Measurements from ENCODE around the gene SKP2. TPM values are rescaled to one million over a fixed set of nuclear protein-coding genes. Genes with fewer than 3 reads are reported as not detected.
"Not testable (repeated sequence)": the region's sequence is repeated elsewhere in the genome, so short reads cannot be mapped to it uniquely, and the experiment has no call there.

SKP2 gene
- total RNA-seq, 2 donors from 2014 or later = 20.2 to 54.6 TPM

- no peak for DNase-seq
- Histone ChIP-seq H3K36me3 (no peaks in the 10 kb centered on the region), H3K27me3 (no peaks in the 10 kb centered on the region), H3K9ac (ENCODE audit: low read depth in 2 of 2, low read length in 2 of 2) (no peak overlapping the region), H3K4me1 (no peaks in the 10 kb centered on the region), H3K27ac (no peak overlapping the region), H3K4me3 (no peak overlapping the region), H3K9me3 (no peaks in the 10 kb centered on the region)
- intact Hi-C loops (cut with DNase I) = no loop called here
- TF ChIP-seq CTCF (IDR thresholded peaks at IDR 0.05) = no peak
Observed at GRCh38 chr5:36180556-36181350, 28.8 kb downstream of the SKP2 start.

GRCh38 chr5:36181774-36182173, 29.9 kb downstream of the SKP2 start:
- H3K36me3 ChIP-seq = no peaks in the 10 kb centered on the region
- no peak for TF ChIP-seq CTCF (IDR thresholded peaks at IDR 0.05)
- H3K4me1 ChIP-seq = no peaks in the 10 kb centered on the region
- intact Hi-C loops (cut with DNase I) = no loop called here
- no peak overlapping the region for H3K27ac ChIP-seq
- H3K9me3 ChIP-seq = no peaks in the 10 kb centered on the region
- DNase-seq = no peak
- no peaks in the 10 kb centered on the region for H3K27me3 ChIP-seq
- no peak overlapping the region for H3K4me3 ChIP-seq
- no peak overlapping the region for H3K9ac ChIP-seq (ENCODE audit: low read depth in 2 of 2, low read length in 2 of 2)

GRCh38 chr5:36184408-36184807, 32.5 kb downstream of the SKP2 start:
- H3K27me3 ChIP-seq; H3K36me3 ChIP-seq; H3K4me1 ChIP-seq; DNase-seq; H3K9me3 ChIP-seq; H3K27ac ChIP-seq; H3K9ac ChIP-seq (ENCODE audit: low read depth in 2 of 2, low read length in 2 of 2); H3K4me3 ChIP-seq; intact Hi-C loops (cut with DNase I): not testable (repeated sequence)

DNA sequence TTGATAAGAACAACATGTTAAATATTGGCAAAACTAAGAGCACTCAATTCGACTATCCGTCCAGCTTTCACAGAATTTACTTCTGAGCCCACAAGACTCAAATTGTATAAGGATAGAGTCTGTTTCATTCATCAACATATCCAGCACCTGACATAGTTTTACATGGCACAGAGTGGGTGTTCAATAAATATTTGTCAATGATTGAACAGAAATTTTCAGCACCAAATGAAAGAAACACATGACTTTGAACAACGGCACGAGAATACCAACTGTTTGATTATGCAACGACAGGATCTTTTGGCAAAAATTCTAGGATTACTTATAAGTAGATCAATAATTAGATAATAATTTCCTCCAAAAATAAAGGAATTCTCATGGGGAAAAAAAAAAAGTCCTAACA, 41.8 kb downstream of the SKP2 start:
- H3K4me1 ChIP-seq = no peaks in the 10 kb centered on the region
- H3K36me3 ChIP-seq = peaks cover 7% of the 10 kb centered on the region
- no peaks in the 10 kb centered on the region for H3K27me3 ChIP-seq
- DNase-seq = no peak
- no peaks in the 10 kb centered on the region for H3K9me3 ChIP-seq
- H3K27ac ChIP-seq = no peak overlapping the region
- H3K9ac ChIP-seq (ENCODE audit: low read depth in 2 of 2, low read length in 2 of 2) = no peak overlapping the region
- no peak overlapping the region for H3K4me3 ChIP-seq
- TF ChIP-seq CTCF (IDR thresholded peaks at IDR 0.05) = no peak
- intact Hi-C loops (cut with DNase I) = no loop called here

DNA sequence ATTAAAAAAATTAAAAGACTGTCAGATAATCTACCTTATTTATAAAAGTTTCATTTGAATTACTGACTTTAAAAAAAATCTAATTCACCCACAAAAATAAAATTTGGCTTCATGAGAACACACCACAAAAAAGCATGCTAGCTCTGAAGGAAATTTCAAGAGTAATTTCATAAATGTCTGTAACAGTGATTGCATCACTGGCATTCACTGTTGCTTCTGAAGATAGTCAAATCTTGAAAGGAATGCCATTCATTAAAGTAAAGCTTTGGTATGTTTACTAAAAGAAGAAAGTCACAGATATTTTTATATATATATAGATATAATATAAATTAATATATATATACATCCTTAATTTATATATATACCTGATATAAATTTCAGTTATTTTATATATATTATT, 46.4 kb downstream of the SKP2 start:
- no peak for DNase-seq
- no peaks in the 10 kb centered on the region for H3K4me1 ChIP-seq
- H3K4me3 ChIP-seq = no peak overlapping the region
- intact Hi-C loops (cut with DNase I) = no loop called here
- no peak overlapping the region for H3K9ac ChIP-seq (ENCODE audit: low read depth in 2 of 2, low read length in 2 of 2)
- no peaks in the 10 kb centered on the region for H3K27me3 ChIP-seq
- no peak for TF ChIP-seq CTCF (IDR thresholded peaks at IDR 0.05)
- peaks cover 7% of the 10 kb centered on the region for H3K36me3 ChIP-seq
- no peak overlapping the region for H3K27ac ChIP-seq
- H3K9me3 ChIP-seq = no peaks in the 10 kb centered on the region

GRCh38 chr5:36198783-36199182, 46.9 kb downstream of the SKP2 start:
- H3K27me3 ChIP-seq; DNase-seq; H3K27ac ChIP-seq; H3K9me3 ChIP-seq; H3K9ac ChIP-seq (ENCODE audit: low read depth in 2 of 2, low read length in 2 of 2); H3K4me1 ChIP-seq; H3K4me3 ChIP-seq; H3K36me3 ChIP-seq; intact Hi-C loops (cut with DNase I): not testable (repeated sequence)
